Activated CD4-positive, CD25-positive, alpha-beta regulatory T cell treated with anti-CD3 and anti-CD28 coated beads, Interleukin-2, amount 50 U/mL, for 16 hours (primary cell): ENCODE results near the gene CYGB.

Experiments
- DNase-seq: peaks from one replicate; pipeline ENCODE4 v3.0.0-alpha.2; 2020; ENCODE audit warnings: low read depth, low spot score

Gene CYGB

DNA sequence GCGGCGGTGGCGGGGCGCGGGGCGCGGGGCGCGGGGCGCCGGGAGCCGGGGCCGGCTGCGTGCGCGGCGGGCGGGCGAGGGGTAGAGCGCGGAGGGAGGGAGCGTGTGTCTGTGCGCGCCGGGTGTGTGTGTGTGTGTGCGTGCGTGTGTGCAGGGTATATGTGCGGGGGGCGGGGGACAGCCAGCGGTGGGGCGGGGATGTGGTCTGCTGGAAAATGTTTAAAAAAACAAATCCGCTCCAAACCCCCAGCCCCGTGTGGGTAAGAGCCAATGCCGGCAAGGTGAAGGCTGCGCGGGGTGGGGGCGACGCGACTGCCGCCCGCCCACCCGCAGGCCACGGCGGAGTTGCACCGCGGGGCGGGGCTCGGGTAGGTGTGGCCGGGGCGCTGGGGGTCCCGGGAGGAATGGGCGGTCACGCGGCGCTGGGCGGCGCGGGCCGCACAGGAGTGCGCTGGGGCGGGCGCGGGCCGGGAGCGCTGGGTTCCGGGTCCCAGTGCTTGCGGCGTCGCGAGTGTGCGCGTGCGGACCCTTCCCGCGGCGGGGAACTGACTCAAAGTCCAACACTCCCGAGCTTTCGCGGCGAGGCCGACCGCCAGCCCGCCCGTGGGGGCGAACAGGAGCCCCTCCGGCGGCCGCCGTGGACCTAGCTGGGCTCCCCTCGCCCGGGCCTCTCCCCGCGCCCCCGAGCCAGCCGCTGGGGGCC, at the start of gene CYGB:
Gene CYGB (minus strand): TSS at position 132 of the 703 bp plus-strand sequence. CDS start 167 bp downstream, outside the sequence.
- no peak for DNase-seq

DNA sequence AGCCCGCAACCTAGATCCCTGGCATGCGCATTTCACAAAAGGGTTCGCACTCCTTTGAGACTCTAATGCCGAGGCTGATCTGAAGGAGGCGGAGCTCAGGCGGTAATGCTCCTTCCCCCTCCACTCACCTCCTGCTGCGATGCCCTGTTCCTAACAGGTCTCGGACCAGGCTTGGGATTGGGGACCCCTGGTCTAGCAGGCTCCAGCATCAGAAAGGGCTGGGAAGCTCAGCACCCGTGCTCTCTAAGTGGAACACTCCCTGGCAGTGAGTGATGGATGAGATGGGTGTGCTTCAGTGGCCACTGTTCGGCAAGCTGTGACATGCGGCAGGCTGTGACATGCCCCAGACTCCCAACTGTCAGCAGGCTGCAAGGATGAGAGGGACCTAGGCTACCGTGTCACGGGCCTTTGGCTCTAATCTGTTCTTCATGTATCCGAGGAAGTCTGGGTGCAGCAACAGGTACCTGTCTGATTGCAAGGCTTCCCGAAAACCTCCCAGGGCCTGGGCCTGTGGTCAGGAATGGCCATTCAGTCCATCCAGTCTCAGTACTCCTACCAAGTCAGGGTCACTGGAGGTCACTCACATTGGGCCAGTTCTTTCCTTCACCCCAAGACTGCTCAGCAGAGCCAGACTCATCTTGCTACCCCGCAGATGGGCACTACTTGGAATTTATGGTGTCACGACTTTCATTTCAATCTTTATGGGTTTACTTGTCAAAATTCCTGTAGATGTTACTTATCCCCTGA, 49.4 kb upstream of the CYGB start:
- no peak for DNase-seq

DNA sequence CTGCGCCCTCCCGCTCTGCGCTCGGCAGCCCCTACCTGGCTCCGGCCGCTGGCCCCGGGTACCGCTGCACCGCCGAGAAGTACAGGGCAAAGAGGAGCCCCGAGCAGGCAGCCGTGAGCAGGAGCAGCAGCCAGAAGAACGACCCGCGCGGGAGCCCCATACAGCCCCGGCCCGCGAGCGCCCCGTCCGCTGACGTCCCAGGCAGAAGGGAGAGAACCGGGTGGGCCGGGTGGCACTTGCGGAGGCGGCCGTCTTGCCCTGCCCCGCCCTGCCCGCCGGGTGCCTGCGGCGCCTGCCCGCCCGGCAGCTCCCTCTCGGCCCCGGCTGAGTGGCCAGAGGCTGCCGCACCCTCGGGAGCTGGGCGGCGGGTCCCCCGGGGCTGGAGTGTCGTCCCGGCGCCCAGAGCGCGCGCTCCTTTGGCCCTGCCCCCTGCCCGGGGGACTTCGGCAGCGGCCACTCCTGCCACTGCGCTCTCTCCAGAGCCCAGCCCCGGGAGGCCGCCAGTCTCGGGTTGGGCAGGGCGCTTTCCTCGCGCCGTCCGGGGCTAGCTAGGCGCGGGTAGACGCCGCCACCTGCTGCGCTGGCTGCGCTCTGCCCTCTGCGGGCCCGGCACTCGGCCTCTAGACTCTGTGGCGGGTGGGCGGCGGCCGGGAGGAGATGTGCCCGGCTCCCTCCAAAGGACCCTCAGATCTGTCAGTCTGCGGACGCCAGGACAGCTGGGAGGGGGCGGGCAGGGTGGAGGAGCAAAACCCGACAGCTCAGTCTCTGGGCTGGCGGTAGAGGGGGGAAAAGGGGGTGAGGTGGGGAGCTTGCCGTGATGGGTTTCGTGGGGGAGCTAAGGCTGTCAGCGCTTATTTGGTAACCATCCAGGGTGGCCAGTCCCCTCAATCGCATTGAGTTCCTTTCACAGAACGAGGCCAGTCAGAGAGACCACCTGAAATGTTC, 48.4 kb upstream of the CYGB start, which contains the start of gene ST6GALNAC2:
Gene ST6GALNAC2 (minus strand): TSS at position 212 of the 945 bp plus-strand sequence. CDS start 52 bp downstream, at position 160.
- no peak for DNase-seq

DNA sequence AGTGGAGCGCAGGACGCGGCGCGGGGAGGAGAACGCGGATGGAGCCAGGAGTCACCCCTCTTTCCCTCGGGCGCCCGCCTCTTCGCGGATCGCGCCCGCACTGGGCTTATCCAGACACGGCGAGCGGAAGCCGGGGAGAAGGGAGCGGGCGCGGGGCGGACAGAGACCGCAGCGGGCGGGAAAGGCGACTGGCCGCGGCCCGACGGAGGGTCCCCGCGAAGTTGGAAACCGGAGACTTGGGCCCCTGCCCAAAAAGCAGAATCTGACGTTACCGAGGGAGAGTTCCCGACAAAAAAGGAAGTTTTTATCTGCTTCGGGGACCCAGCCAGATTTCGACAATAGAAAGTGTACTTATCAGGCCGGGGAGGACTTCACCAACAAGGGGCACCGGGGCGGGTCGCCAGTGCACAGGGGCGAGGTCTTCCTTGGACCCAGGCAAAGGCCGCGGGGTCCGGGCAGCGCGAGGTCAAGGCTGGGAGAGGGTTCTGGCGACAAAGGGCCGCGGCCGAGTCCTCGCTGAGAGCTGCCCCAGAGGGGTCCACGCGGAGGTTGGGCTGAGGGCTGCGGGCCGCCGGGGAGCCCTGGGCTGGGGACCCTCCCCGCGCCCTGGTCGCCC, 47.6 kb upstream of the CYGB start:
- no peak for DNase-seq

DNA sequence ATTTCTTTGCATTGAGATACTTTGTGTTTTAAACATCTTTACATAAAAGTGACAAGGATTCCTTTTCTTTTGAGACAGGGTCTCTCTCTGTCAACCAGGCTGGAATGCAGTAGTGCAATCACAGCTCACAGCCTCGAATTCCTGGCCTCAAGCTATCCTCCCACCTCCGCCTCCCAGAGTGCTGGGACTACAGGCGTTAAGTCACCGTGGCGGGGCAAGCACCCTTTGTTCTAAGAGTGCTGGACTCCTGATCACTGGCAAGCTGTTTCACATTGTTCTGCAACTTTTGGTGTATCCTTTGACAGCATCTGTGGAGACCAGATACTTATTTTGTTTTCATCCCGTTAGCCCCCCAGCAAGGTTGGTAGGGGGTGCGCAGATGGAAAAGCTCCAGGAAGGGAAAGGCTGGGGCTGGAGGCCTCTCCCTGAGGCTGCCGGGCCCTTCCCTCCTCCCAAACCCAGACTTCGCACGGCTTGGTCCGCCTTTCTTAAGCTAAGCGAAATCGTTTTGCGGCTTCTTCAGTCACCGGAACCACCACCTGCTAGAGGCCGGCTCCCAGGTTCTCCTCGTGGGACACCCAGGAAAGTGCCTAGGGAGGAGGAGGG, 47.0 kb upstream of the CYGB start:
- DNase-seq = no peak

DNA sequence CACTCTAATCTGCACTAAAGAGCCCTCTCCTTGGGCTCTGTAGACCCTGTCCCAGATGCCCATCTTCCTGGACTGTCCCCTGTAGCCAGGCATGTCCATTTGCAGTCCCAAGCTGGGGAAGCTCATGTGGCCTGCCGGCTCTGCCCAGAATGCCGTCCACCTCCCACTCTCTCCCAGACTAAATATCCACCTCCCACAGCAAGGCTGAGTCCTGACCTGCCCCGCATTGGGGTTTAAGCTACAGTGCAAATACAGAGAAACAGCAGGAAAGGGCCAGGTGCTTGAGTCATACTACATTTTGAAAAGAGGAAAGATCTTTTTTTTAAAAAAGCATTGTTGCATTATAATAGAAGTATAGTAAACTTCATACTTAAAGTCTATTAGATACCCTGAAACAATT, 45.2 kb upstream of the CYGB start:
- no peak for DNase-seq

DNA sequence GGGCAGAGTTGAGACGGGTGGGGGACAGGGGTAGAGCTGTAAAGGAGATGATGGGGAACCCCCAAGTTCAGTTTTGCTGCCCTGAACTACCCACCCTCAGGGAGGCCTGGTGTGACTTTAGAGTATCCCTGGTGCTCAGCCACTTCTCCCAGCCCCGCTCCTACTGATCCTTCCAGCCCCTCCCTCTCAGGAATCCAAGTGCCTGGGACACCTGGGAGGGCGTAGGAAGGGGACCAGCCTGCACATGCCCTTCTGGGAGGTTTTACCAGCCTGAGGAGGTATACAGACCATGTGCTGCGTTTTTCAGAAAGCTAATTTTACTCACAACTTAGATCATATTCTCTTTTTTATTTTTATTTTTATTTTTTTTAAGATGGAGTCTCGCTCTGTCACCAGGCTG, 44.0 kb upstream of the CYGB start:
- DNase-seq = no peak

DNA sequence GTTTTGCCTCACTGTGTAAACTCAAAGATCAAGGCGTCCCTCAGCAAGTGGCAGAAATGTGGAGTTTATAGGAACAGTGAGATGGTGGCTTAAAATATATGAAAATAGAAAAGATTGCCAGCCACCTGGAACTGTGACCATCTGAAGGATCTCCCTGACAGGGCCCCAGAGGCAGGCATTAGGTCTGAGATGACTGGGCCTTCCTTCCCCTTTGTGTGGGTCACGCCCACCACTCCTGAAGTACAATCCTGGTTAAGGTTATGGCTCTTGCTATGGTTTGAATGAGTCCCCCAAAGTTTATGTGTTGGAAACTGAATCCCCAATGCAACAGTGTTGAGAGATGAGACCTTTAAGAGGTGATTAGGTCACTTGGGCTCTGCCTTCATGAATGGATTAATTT, 41.8 kb upstream of the CYGB start:
- no peak for DNase-seq

DNA sequence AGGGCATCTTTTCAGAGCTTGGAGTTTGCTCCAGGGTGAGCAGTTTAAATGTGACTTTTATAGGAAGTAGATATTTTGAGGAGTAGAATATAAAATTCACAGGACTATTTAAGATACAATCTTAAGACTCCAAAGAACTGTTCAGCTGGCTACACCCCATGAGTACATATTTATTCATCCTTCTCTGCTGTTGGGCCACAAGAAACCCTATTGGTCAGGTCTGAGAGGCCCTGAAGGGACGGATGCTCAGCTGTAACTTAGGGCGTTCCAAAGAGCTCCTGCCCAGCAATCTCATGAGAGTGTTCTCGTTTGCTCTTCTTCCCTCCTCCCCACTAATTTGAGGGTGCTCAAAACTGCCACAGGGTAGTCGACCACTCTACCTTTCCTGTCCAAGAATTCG, 40.9 kb upstream of the CYGB start:
- DNase-seq = no peak

DNA sequence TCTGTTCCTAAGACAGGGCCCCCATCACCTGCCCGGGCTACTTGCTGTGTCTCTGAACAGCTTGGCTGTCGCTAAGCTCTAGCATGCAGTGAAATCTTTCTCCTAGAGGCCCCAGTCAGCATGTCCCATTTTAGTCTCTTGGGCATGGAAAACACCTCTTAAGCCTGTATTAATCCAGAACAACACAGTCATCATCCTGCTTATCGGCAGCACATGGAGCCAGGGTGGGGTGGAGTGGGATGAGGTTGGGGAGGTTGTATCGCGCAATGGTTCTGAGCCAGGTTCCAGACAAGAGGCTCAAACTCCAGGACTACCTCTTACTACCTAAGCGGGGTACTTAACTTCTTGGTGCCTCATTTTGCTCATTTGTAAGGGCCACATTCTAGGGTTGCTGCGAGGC, 40.4 kb upstream of the CYGB start:
- DNase-seq = no peak

DNA sequence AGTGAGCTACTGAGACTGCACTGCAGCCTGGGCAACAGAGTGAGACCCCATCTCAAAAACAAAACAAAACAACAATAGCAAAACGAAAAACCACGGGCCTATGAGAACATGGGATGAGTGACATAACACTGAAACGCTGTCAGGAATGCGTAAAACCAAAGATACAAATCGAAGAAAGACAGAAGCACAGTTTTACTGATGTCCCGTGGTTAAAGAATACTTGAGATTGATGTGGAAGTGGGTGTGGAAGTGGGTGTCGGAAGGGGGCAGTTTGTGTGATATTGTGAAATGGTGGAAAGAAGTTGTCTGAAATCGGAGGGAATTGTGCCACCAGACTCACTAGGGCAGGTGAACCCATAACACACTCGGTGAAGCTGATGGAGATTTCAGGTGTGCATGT, 38.7 kb upstream of the CYGB start:
- no peak for DNase-seq

DNA sequence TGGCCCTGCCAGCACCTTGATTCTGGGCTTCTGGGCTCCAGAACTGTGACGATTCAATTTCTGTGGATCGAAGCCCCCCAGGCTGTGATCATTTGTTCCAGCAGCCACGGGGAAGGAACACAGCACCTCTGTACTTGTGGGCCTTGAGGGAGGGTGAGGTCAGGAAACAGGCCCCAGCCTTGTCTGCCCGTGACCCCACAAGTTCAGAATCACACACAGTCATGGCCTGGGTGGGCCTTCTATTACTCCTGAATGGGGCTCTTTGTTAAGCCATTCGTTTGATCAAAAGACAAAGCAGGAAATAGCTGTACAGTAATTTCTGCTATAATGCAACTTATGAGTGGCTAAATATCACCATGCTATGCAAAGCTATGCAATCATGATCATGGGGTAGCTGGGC, 38.1 kb upstream of the CYGB start:
- DNase-seq = no peak

DNA sequence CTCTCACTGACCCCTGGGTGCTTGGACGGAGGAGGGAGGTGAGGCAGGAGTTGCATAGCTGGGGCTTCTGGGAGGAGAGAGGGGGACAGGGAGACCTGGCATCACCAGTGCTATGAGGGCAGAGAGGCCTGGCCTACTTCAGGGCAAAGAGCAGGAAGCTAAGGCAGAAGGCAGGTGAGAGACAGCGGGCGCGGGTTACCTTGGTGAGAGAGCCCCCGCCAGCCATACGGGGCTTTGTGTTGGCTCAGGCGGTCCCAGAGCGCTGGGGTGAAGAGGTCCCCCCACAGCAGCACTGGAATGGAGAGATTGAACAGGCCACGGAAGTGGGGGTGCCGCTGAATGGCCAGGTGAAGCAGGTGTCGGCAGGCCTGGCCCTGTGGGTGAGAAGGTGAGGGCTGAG, 36.7 kb upstream of the CYGB start:
- no peak for DNase-seq

DNA sequence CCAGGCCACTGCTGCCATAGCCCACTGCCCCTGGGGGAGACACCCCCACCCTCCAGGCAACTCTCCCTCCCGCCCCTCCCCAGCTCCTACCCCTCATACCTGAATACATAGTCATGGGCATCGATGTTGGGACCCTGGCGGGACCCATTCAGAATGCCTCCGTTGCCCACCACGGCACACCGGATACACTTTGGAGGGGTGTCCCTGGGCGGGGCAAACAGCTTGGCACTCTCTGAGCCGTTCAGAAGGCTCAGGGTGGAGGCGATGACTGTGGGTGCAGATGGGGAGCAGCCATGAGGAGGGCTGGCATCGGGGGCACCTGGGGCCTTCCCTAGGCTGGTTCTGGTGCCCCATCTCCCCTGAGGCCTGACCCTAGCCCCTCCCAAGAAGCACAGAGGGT, 35.6 kb upstream of the CYGB start:
- DNase-seq = no peak

DNA sequence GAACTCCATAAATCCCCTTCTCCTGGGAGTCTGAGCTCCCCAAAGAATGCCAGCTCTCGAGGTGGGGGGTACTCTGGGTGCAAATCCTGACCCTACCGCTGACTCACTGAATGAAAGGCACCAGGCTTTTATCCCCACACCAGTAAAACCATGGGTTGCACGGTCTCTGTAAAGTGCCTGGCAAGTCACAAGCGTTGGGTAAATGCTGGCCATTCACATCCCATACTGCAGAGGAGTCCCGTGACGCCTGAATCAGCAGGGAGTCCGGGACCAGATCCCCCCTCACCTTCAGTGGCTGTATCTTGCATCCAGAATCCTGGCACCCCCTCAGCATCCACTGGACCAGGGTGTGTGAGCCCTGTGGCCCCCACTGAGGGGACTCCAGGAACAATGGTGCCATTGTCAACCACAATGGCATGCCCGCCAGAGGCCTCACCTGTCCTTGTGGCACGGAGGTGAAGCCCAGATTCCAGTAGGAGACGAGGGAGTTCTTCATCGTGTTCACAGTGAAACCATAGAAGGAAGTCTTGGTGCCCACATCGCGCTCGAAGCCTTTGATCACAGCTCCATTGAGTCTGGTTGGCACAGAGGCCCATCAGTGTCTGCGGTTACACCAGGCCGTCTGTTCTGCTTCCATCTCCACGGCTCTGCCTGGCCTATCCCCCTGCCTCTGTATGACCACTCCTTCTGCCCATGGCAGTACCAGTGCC, 34.8 kb upstream of the CYGB start:
- DNase-seq = no peak

DNA sequence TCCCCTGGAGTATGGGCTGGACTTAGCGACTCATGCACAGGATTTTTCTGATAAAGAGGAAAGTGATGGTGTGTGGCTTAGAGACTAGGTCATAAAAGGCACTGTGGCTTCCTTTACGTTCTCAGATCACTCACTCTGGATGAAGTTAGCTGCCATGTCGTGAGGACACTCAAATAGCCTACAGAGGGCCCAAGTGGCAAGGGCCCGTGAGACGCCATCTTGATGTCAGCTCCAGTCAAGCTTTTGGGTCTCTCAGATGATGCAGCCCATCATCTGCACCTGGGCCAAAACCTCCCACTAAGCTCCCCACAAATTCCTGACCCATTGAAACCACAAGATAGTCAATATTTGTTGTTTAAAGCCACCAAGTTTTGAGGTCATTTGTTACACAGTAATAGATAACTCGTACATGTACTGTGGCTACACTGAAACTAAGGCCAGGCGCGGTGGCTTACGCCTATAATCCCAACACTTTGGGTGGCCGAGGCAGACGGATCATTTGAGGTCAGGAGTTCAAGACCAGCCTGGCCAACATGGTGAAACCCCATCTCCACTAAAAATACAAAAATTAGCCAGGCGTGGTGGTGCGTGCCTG, 33.5 kb upstream of the CYGB start:
- DNase-seq = no peak

DNA sequence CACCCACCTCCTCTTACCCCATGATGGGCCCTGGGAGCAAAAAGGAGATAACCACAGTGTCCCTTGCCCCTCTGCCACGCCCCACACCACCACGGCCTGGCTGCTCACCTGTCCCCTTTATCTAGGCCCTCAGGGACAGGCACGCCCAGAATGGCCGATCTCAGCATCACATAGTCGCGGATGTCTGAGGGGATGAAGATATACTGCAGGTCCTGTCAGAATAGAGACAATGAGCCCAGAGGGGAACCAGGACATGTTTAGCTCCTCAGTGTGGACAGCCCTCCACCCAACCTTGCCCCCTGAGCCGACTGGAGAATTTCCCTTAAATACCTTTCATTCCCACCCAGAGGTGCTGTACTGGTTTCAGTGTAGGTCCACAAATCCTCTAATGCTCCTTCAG, 32.9 kb upstream of the CYGB start:
- no peak for DNase-seq

DNA sequence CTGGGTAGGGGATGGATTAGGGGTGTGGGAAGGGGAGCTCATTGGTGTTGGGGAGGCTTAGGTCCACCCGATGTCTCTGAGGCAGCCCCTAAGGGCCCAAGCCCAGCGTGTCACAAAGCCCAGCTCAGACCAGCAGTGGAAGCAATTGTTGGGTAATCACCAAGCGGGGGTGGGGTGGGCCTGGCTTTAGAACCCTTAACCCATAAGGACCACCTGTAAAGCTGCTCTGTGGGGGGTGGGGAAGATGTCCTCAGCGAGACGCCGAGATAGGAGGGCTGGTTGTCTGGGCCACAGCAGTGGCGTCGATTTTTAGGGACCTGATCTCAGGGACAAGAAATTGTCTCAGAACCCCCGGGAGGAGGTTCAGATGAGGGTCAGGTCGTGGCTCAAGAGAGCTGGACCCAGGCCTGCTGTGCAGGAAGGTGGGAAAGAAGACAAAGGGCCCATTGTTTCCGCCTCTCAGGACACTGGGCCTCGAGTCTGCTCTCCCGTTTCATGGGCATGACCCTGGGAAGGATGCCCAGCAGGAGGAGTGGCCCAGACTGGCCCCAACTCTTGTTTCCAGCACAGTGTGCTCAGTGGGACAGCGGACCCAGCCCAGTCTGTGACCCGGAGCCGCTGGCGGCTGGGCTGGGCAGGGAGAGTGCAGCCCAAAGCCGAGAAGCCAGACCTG, 32.2 kb upstream of the CYGB start:
- DNase-seq = no peak

DNA sequence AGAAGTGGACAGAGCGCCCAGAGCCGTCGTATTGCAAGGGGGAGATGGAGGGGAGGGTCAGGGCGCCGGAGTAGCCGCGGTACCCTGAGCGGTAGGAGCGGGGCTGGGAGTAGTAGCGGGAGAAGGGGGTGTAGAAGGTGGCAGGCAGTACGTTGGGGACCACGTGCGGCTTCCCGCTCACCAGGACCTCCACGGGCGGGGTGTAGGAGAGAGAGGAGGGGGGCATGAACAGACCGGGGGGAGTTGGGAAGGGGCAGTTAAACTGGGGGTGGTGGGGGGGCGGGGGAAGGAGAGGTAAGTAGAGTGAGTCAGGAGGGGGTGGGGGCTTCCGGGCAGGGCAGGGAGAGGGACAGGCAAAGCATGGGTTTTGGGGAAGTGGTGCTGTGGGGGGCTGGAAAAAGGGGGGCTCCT, 31.3 kb upstream of the CYGB start:
- no peak for DNase-seq
